PC-9 (cell line): ENCODE results near the gene ZNF516. TPM values are rescaled to one million over a fixed set of nuclear protein-coding genes. Genes with fewer than 3 reads are reported as not detected.

Source experiments
- BruUV-seq: library from RNA; stranded (reverse); fragments of 400-500 nt; replicated peaks from 2 replicates; lab custom pipeline; 2021; lab: Mats Ljungman, UMichigan
- CTCF ChIA-PET: fragments of 300-600 bp; sonication (Branson Sonifier 250); formaldehyde crosslinking; loops from one replicate; lab custom pipeline; 2022; ENCODE audit warnings: antibody characterized with exemption; lab: Charles Lee
- POLR2A ChIA-PET: fragments of 300-600 bp; sonication (Branson Sonifier 250); formaldehyde crosslinking; loops from one replicate; lab custom pipeline; 2022; ENCODE audit warnings: antibody characterized with exemption; ENCODE audit not compliant: unreplicated experiment; lab: Charles Lee
- DNase-seq, 2 experiments: peaks; one replicate each; pipeline versions ENCODE4 v3.0.0 to v3.0.0-alpha.2; 2015 to 2022; ENCODE audit warnings: mixed read lengths in 1 of 2
- H2AFZ ChIP-seq: fragments of 200-600 bp; sonication (generic); 2 replicates; pipeline ENCODE4 v1.8.1; 2017; ENCODE audit warnings: antibody characterized with exemption
- H3F3A ChIP-seq: fragments of 200-600 bp; sonication (generic); 2 replicates; pipeline ENCODE4 v1.8.1; 2017; ENCODE audit warnings: antibody characterized with exemption, mild to moderate bottlenecking, low read depth; ENCODE audit not compliant: insufficient read depth
- H3K27ac ChIP-seq: fragments of 200-600 bp; sonication (generic); 2 replicates; pipeline ENCODE4 v1.6.1; 2016; ENCODE audit warnings: mixed run types
- H3K27me3 ChIP-seq: fragments of 200-600 bp; sonication (generic); 2 replicates; pipeline ENCODE4 v1.6.1; 2016; ENCODE audit warnings: low read depth, mixed run types; ENCODE audit not compliant: insufficient read depth
- H3K36me3 ChIP-seq: fragments of 200-600 bp; sonication (generic); 2 replicates; pipeline ENCODE4 v1.6.1; 2016; ENCODE audit warnings: low read depth, mixed run types
- H3K4me1 ChIP-seq: fragments of 200-600 bp; sonication (generic); replicated peaks from 2 replicates; pipeline ENCODE4 v1.6.1; 2016; ENCODE audit warnings: mixed run types; ENCODE audit not compliant: insufficient read depth
- H3K4me2 ChIP-seq: fragments of 200-600 bp; sonication (generic); 2 replicates; pipeline ENCODE4 v1.6.1; 2017; ENCODE audit warnings: mixed run types
- H3K4me3 ChIP-seq: fragments of 200-600 bp; sonication (generic); 2 replicates; pipeline ENCODE4 v1.6.1; 2016; ENCODE audit warnings: mixed run types
- H3K79me2 ChIP-seq: fragments of 200-600 bp; sonication (generic); 2 replicates; pipeline ENCODE4 v1.6.1; 2017; ENCODE audit warnings: low read depth, mixed run types
- H3K9me2 ChIP-seq: fragments of 200-600 bp; sonication (generic); 2 replicates; pipeline ENCODE4 v1.8.1; 2017; ENCODE audit warnings: mild to moderate bottlenecking; ENCODE audit not compliant: insufficient read depth
- H3K9me3 ChIP-seq: fragments of 200-600 bp; sonication (generic); 2 replicates; pipeline ENCODE4 v1.8.1; 2016; ENCODE audit warnings: low read depth; ENCODE audit not compliant: insufficient read depth
- H4K20me1 ChIP-seq: fragments of 200-600 bp; sonication (generic); 2 replicates; pipeline ENCODE4 v1.8.1; 2017; ENCODE audit not compliant: insufficient read depth
- EZH2 ChIP-seq: fragments of 200-600 bp; sonication (generic); IDR thresholded peaks from 2 replicates; pipeline ENCODE4 v1.8.0; 2017; ENCODE audit warnings: antibody characterized with exemption, low read depth
- intact Hi-C: fragments of 100-400 bp; cut with micrococcal nuclease; formaldehyde crosslinking; loops from one replicate; pipeline ENCODE4 v1.10.0; 2022; ENCODE audit not compliant: unreplicated experiment
- total RNA-seq: library from RNA; stranded (reverse); gene quantifications from 2 replicates; pipeline ENCODE4 v1.2.3, GENCODE V29; 2021
- TF ChIP-seq, protein P1 (sequence below): fragments of 200-600 bp; sonication (generic); conservative IDR thresholded peaks from 2 replicates; pipeline ENCODE4 v1.6.1; 2017; ENCODE audit warnings: mixed run types, antibody characterized with exemption, mild to moderate bottlenecking, moderate library complexity

ZNF516 gene
- total RNA-seq, 1 experiment from 2014 or later: 32.7 TPM

DNA sequence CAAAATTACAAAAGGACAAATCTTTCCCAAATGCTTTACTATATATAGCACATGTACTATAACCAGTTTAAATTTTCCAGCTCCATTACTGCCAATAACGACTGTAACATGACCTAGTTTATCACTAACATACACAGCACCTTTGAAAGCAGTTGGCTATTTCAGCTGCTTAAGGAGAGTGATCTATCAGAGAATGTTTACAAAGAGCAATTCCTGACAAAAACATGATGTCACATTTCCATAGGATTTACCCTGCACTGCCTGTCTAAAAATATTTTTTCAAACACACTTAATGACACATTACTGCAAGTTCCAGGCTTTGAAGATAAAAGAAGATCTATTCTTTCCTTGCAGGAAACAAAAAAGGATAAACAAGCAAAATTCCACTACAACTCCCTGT lies 40.6 kb downstream of the ZNF516 start:
- intact Hi-C loops: no loop called here
- ChIA-PET CTCF (no interaction called here), POLR2A (no interaction called here)

DNA sequence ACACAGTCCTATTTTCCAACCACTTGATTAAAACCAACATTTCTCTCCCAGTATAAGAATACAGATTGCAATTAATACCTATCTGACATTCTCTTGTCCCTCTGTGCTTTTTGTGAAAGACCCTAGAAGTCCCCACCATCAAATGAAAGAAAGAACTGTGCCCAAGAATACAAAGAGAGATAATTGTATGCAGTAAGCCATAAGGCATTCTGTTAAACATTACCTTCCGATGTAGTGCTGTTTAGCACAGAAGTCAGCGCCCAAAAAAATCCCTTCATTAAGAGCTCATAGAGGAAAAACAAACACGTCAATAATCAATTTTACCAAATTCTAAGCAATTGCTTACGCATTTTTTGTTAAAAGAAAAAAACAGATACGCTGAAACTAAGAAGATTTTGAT lies 41.1 kb downstream of the ZNF516 start:
- Histone ChIP-seq H3F3A (no peaks in the 10 kb centered on the region), H3K4me1 (no peaks in the 10 kb centered on the region), H2AFZ (no peak overlapping the region), H3K36me3 (no peaks in the 10 kb centered on the region), H3K9me3 (no peaks in the 10 kb centered on the region), H3K27me3 (no peaks in the 10 kb centered on the region), H4K20me1 (peaks cover 51% of the 10 kb centered on the region), H3K79me2 (peaks cover 45% of the 10 kb centered on the region), H3K27ac (no peak overlapping the region), H3K4me2 (no peak overlapping the region), H3K4me3 (no peak overlapping the region), H3K9me2 (no peaks in the 10 kb centered on the region)
- CTCF ChIA-PET: no interaction called here
- TF ChIP-seq EZH2: no peak
- TF ChIP-seq, protein P1, sequence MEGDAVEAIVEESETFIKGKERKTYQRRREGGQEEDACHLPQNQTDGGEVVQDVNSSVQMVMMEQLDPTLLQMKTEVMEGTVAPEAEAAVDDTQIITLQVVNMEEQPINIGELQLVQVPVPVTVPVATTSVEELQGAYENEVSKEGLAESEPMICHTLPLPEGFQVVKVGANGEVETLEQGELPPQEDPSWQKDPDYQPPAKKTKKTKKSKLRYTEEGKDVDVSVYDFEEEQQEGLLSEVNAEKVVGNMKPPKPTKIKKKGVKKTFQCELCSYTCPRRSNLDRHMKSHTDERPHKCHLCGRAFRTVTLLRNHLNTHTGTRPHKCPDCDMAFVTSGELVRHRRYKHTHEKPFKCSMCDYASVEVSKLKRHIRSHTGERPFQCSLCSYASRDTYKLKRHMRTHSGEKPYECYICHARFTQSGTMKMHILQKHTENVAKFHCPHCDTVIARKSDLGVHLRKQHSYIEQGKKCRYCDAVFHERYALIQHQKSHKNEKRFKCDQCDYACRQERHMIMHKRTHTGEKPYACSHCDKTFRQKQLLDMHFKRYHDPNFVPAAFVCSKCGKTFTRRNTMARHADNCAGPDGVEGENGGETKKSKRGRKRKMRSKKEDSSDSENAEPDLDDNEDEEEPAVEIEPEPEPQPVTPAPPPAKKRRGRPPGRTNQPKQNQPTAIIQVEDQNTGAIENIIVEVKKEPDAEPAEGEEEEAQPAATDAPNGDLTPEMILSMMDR: no peak
- DNase-seq: no peak
- intact Hi-C loops: no loop called here
- BruUV-seq: no TSS peak
- POLR2A ChIA-PET: no interaction called here

More for the DNA sequence above, 40.6 kb downstream of the ZNF516 start:
- Histone ChIP-seq H3K4me1 (no peaks in the 10 kb centered on the region; the same call in 1 of the 2 replicates), H3K36me3 (no peaks in the 10 kb centered on the region), H2AFZ (no peak overlapping the region), H3K79me2 (peaks cover 40% of the 10 kb centered on the region), H4K20me1 (peaks cover 54% of the 10 kb centered on the region), H3K27ac (no peak overlapping the region), H3K9me3 (no peaks in the 10 kb centered on the region), H3K9me2 (no peaks in the 10 kb centered on the region), H3F3A (peaks cover under 1% of the 10 kb centered on the region; the same call in 1 of the 2 replicates), H3K27me3 (no peaks in the 10 kb centered on the region), H3K4me2 (no peak overlapping the region), H3K4me3 (no peak overlapping the region)
- TF ChIP-seq EZH2: no peak
- TF ChIP-seq, protein P1: no peak
- no TSS peak for BruUV-seq
- no peak for DNase-seq

DNA sequence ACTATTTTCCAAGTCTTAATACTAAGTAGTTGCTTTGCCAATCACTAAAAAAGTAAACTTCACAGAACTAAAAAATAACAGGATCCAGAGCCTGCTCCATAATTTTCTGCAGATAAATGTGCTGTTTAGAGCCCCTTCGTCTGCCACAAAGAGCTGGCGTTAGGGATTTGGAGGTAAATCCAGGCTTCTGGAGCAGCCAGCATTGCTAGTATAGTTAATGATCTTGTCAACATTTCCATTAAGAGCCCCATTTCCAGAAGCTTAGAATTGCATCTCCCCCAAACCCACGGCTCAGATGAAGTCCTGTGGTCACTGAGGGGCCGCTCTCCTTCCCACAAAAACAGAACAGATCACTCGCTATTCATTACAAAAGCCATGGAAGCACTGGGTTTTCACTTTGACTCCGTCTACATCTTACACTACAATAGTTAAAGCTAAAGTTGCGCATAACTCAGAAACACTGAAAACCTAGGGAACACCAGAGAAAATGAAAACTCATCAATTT lies 41.9 kb downstream of the ZNF516 start:
- no peaks in the 10 kb centered on the region for H3K36me3 ChIP-seq
- TF ChIP-seq EZH2: no peak
- no peaks in the 10 kb centered on the region for H3K4me1 ChIP-seq
- intact Hi-C loops: no loop called here
- H3K9me3 ChIP-seq: no peaks in the 10 kb centered on the region
- peaks cover 51% of the 10 kb centered on the region for H3K79me2 ChIP-seq
- H3K27me3 ChIP-seq: no peaks in the 10 kb centered on the region
- DNase-seq: no peak
- peaks cover 48% of the 10 kb centered on the region for H4K20me1 ChIP-seq
- H3K4me2 ChIP-seq: no peak overlapping the region
- no peak overlapping the region for H3K4me3 ChIP-seq
- H3K27ac ChIP-seq: no peak overlapping the region
- H3K9me2 ChIP-seq: no peaks in the 10 kb centered on the region
- CTCF ChIA-PET: no interaction called here
- POLR2A ChIA-PET: no interaction called here
- no peaks in the 10 kb centered on the region for H3F3A ChIP-seq
- no TSS peak for BruUV-seq
- no peak overlapping the region for H2AFZ ChIP-seq

DNA sequence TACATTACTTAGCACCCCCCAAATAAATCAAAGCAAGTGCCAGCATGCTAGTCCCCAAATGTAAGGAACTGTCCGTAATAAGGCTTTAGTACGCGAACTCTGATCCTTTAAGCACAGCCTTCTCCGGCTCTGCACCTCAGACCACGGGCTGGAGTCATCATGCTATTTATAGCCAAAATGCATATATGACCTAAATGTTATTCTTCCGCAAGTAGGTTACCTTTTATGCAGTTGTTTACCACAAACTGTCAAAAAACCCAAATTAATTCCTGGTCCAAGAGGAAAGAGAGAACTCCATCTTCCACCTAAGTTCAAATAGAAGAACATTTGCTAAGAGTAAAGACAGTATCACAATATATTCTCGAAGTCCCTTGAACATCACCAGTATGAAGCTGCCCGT lies 42.7 kb downstream of the ZNF516 start:
- Histone ChIP-seq H3K4me3 (no peak overlapping the region), H3F3A (no peaks in the 10 kb centered on the region), H4K20me1 (peaks cover 48% of the 10 kb centered on the region), H3K4me2 (no peak overlapping the region), H3K79me2 (peaks cover 52% of the 10 kb centered on the region), H3K4me1 (no peaks in the 10 kb centered on the region), H2AFZ (no peak overlapping the region), H3K36me3 (no peaks in the 10 kb centered on the region), H3K27ac (no peak overlapping the region), H3K9me2 (no peaks in the 10 kb centered on the region), H3K9me3 (no peaks in the 10 kb centered on the region), H3K27me3 (no peaks in the 10 kb centered on the region)
- intact Hi-C loops: no loop called here
- ChIA-PET POLR2A (no interaction called here), CTCF (no interaction called here)
- no peak for TF ChIP-seq EZH2
- TF ChIP-seq, protein P1: no peak
- DNase-seq: no peak
- BruUV-seq: no TSS peak
